ENCODE data around the gene KRTCAP2.
"Not testable (repeated sequence)": the region's sequence is repeated elsewhere in the genome, so short reads cannot be mapped to it uniquely, and the experiment has no call there.

The KRTCAP2 gene

GRCh38 chr1:155172732-155173477 lies at the start of gene KRTCAP2:
Gene KRTCAP2 (minus strand): TSS chr1:155173304. CDS start chr1:155173224, 80 bp downstream.
- peak; percentile 86 to 87 for DNase-seq (ENCODE audit: low read depth in 2 of 2)

- not testable (repeated sequence) for DNase-seq (ENCODE audit: low read depth in 2 of 2)
These were observed 47.3 kb upstream of the KRTCAP2 start for GRCh38 chr1:155220211-155220965.

GRCh38 chr1:155219592-155220031 lies 46.5 kb upstream of the KRTCAP2 start:
- DNase-seq (ENCODE audit: low read depth in 2 of 2): no peak

GRCh38 chr1:155218854-155219591 lies 45.9 kb upstream of the KRTCAP2 start:
- DNase-seq (ENCODE audit: low read depth in 2 of 2): no peak

GRCh38 chr1:155214702-155215101 lies 41.6 kb upstream of the KRTCAP2 start:
- not testable (repeated sequence) for DNase-seq (ENCODE audit: low read depth in 2 of 2)

GRCh38 chr1:155212051-155212440 lies 38.9 kb upstream of the KRTCAP2 start:
- DNase-seq (ENCODE audit: low read depth in 2 of 2): not testable (repeated sequence)

- DNase-seq (ENCODE audit: low read depth in 2 of 2): not testable (repeated sequence)
These were observed 38.4 kb upstream of the KRTCAP2 start for GRCh38 chr1:155211381-155212050.

- no peak for DNase-seq (ENCODE audit: low read depth in 2 of 2)
These were observed 37.4 kb upstream of the KRTCAP2 start for GRCh38 chr1:155210314-155211104.

GRCh38 chr1:155209312-155209721 lies 36.2 kb upstream of the KRTCAP2 start:
- DNase-seq (ENCODE audit: low read depth in 2 of 2): no peak

- DNase-seq (ENCODE audit: low read depth in 2 of 2): no peak
These were observed 35.6 kb upstream of the KRTCAP2 start, which contains the start of gene MTX1 for GRCh38 chr1:155208541-155209311. Gene MTX1 (plus strand): TSS chr1:155208695. CDS start chr1:155208805, 110 bp downstream.

- no peak for DNase-seq (ENCODE audit: low read depth in 2 of 2)
These were observed 34.9 kb upstream of the KRTCAP2 start, which contains the start of gene THBS3 for GRCh38 chr1:155207806-155208540. Gene THBS3 (minus strand): TSS chr1:155207897. CDS start chr1:155207876, 21 bp downstream.

GRCh38 chr1:155206891-155207805 lies 34.0 kb upstream of the KRTCAP2 start:
- no peak for DNase-seq (ENCODE audit: low read depth in 2 of 2)

GRCh38 chr1:155205969-155206593 lies 33.0 kb upstream of the KRTCAP2 start:
- no peak for DNase-seq (ENCODE audit: low read depth in 2 of 2)

GRCh38 chr1:155205035-155205434 lies 31.9 kb upstream of the KRTCAP2 start:
- DNase-seq (ENCODE audit: low read depth in 2 of 2): no peak

- DNase-seq (ENCODE audit: low read depth in 2 of 2): no peak
These were observed 29.8 kb upstream of the KRTCAP2 start for GRCh38 chr1:155202731-155203515.

- DNase-seq (ENCODE audit: low read depth in 2 of 2): no peak
These were observed 29.1 kb upstream of the KRTCAP2 start for GRCh38 chr1:155202198-155202597.

- no peak for DNase-seq (ENCODE audit: low read depth in 2 of 2)
These were observed 27.8 kb upstream of the KRTCAP2 start for GRCh38 chr1:155200920-155201319.

Data from fibroblast of skin of left biceps (primary cell).